GM23338 (cell line): ENCODE results near the gene ERC1. TPM values are rescaled to one million over a fixed set of nuclear protein-coding genes. Genes with fewer than 3 reads are reported as not detected.

ENCODE experiments used
- ATAC-seq: fragments of 200-7000 bp; cut with Tn5 transposase; 3 replicates; pipeline ENCODE4 v1.9.1; 2020
- DNase-seq: peaks from one replicate; pipeline ENCODE4 v3.0.0-alpha.2; 2015; ENCODE audit warnings: low spot score
- H2AFZ ChIP-seq: fragments of 200-600 bp; sonication (generic); 2 replicates; pipeline ENCODE4 v1.8.0; 2016; ENCODE audit warnings: antibody characterized with exemption, mild to moderate bottlenecking, moderate library complexity
- H3F3A ChIP-seq: fragments of 200-600 bp; sonication (generic); replicated peaks from 2 replicates; pipeline ENCODE4 v1.8.0; 2017; ENCODE audit warnings: antibody characterized with exemption, mixed run types, low read depth
- H3K27ac ChIP-seq: fragments of 200-600 bp; sonication (generic); 2 replicates; pipeline ENCODE4 v1.6.1; 2016; ENCODE audit warnings: low read depth
- H3K27me3 ChIP-seq: fragments of 200-600 bp; sonication (generic); 2 replicates; pipeline ENCODE4 v1.8.0; 2016; ENCODE audit warnings: mild to moderate bottlenecking, mixed run types, moderate library complexity; ENCODE audit not compliant: insufficient read depth
- H3K36me3 ChIP-seq: fragments of 200-600 bp; sonication (generic); 2 replicates; pipeline ENCODE4 v1.8.0; 2016; ENCODE audit warnings: mild to moderate bottlenecking; ENCODE audit not compliant: insufficient read depth
- H3K4me1 ChIP-seq: fragments of 200-600 bp; sonication (generic); 2 replicates; pipeline ENCODE4 v1.8.0; 2016; ENCODE audit warnings: mild to moderate bottlenecking, moderate library complexity; ENCODE audit not compliant: insufficient read depth
- H3K4me2 ChIP-seq: fragments of 200-600 bp; sonication (generic); 2 replicates; pipeline ENCODE4 v1.7.1; 2017; ENCODE audit warnings: mixed run types
- H3K4me3 ChIP-seq: fragments of 200-600 bp; sonication (generic); 2 replicates; pipeline ENCODE4 v1.6.1; 2016; ENCODE audit warnings: mixed run types
- H3K79me2 ChIP-seq: fragments of 200-600 bp; sonication (generic); replicated peaks from 2 replicates; pipeline ENCODE4 v1.8.0; 2017; ENCODE audit warnings: mild to moderate bottlenecking; ENCODE audit not compliant: insufficient read depth
- H3K9me2 ChIP-seq: fragments of 200-600 bp; sonication (generic); 2 replicates; pipeline ENCODE4 v1.8.0; 2017; ENCODE audit not compliant: insufficient read depth
- H4K20me1 ChIP-seq: fragments of 200-600 bp; sonication (generic); replicated peaks from 2 replicates; pipeline ENCODE4 v1.8.0; 2017; ENCODE audit warnings: mild to moderate bottlenecking; ENCODE audit not compliant: insufficient read depth
- H3K27ac Mint-ChIP-seq: 2 replicates; pipeline ENCODE4 v1.8.0; 2020; ENCODE audit warnings: inconsistent platforms, mild to moderate bottlenecking, moderate library complexity, mixed read lengths
- H3K27me3 Mint-ChIP-seq: 3 replicates; pipeline ENCODE4 v1.8.0; 2022; ENCODE audit warnings: low read depth, mild to moderate bottlenecking, moderate library complexity, mixed read lengths, inconsistent platforms; ENCODE audit not compliant: insufficient read depth, poor library complexity
- H3K36me3 Mint-ChIP-seq: 3 replicates; pipeline ENCODE4 v1.8.0; 2021; ENCODE audit warnings: low read depth, mild to moderate bottlenecking, inconsistent platforms, moderate library complexity, mixed read lengths
- H3K4me1 Mint-ChIP-seq: 3 replicates; pipeline ENCODE4 v1.8.0; 2020; ENCODE audit warnings: mild to moderate bottlenecking, inconsistent platforms, mixed read lengths
- H3K4me3 Mint-ChIP-seq: 3 replicates; pipeline ENCODE4 v1.8.0; 2021; ENCODE audit warnings: moderate library complexity, mild to moderate bottlenecking, inconsistent platforms, mixed read lengths
- H3K9me3 Mint-ChIP-seq: 3 replicates; pipeline ENCODE4 v1.8.0; 2020; ENCODE audit warnings: moderate library complexity, mild to moderate bottlenecking, inconsistent platforms, mixed read lengths
- CREB1 ChIP-seq: fragments of 250-450 bp; sonication (Bioruptor Pico); IDR thresholded peaks from 2 replicates; pipeline ENCODE4 v1.5.0; 2020; ENCODE audit warnings: low read depth, mild to moderate bottlenecking, moderate library complexity
- EZH2 ChIP-seq: fragments of 200-600 bp; sonication (generic); IDR thresholded peaks from one replicate; pipeline ENCODE4 v1.8.0; 2017; ENCODE audit warnings: antibody characterized with exemption, mild to moderate bottlenecking, low read depth; ENCODE audit not compliant: unreplicated experiment
- EZH2phosphoT487 ChIP-seq: fragments of 200-600 bp; sonication (generic); IDR thresholded peaks from one replicate; pipeline ENCODE4 v1.8.1; 2018; ENCODE audit warnings: antibody characterized with exemption; ENCODE audit not compliant: unreplicated experiment
- JUNB ChIP-seq: IDR thresholded peaks from one replicate; pipeline ENCODE4 v1.6.1; 2016; ENCODE audit warnings: antibody characterized with exemption; ENCODE audit not compliant: unreplicated experiment
- NANOG ChIP-seq: IDR thresholded peaks from 2 replicates; pipeline ENCODE4 v1.6.1; 2016; ENCODE audit warnings: antibody characterized with exemption, borderline replicate concordance
- POLR2AphosphoS5 ChIP-seq: IDR thresholded peaks from 2 replicates; pipeline ENCODE4 v1.6.1; 2016; ENCODE audit warnings: antibody characterized with exemption, low read depth
- STAT1 ChIP-seq: IDR thresholded peaks from one replicate; pipeline ENCODE4 v1.6.1; 2016; ENCODE audit warnings: antibody characterized with exemption; ENCODE audit not compliant: unreplicated experiment
- ZNF114 ChIP-seq: fragments of 250-450 bp; sonication (Bioruptor Pico); IDR thresholded peaks from 2 replicates; pipeline ENCODE4 v1.5.0; 2020; ENCODE audit warnings: mild to moderate bottlenecking, moderate library complexity
- ZNF331 ChIP-seq: fragments of 250-450 bp; sonication (Bioruptor Pico); IDR thresholded peaks from 2 replicates; pipeline ENCODE4 v1.5.0; 2020; ENCODE audit warnings: low read depth, mild to moderate bottlenecking, moderate library complexity
- polyA plus RNA-seq: library from polyadenylated mRNA; unstranded; fragments of >200 nt; fragmentation: Nextera tagmentation; extraction: Ambion mirVana; gene quantifications from 2 replicates; pipeline ENCODE4 v1.2.1, GENCODE V29; 2016
- total RNA-seq: library from RNA; depleted of rRNA; stranded (reverse); fragments of >200 nt; shearing (Covaris generic); gene quantifications from 2 replicates; pipeline ENCODE4 v1.2.3, GENCODE V29; 2014
- TF ChIP-seq, protein P1 (sequence below): fragments of 250-450 bp; sonication (Bioruptor Pico); IDR thresholded peaks from 2 replicates; pipeline ENCODE4 v1.5.0; 2020; ENCODE audit warnings: mild to moderate bottlenecking, moderate library complexity
- TF ChIP-seq, protein P2 (sequence below): IDR thresholded peaks from one replicate; pipeline ENCODE4 v1.6.1; 2018; ENCODE audit warnings: antibody characterized with exemption; ENCODE audit not compliant: unreplicated experiment
- TF ChIP-seq, protein P3 (sequence below): IDR thresholded peaks from 2 replicates; pipeline ENCODE4 v1.6.1; 2016; ENCODE audit warnings: antibody characterized with exemption
- TF ChIP-seq, protein P4 (sequence below), 2 experiments: fragments of 200-600 bp in 1 of 2; sonication (generic) in 1 of 2; conservative IDR thresholded peaks; 2 replicates each; pipeline versions ENCODE4 v1.5.1 to v1.6.1; 2016 to 2017; ENCODE audit warnings: antibody characterized with exemption in 2 of 2, low read depth in 2 of 2, mild to moderate bottlenecking in 2 of 2, moderate library complexity in 1 of 2

The ERC1 gene
- total and polyA plus RNA-seq, 2 experiments from 2014 or later = 28.1 to 35.3 TPM

DNA sequence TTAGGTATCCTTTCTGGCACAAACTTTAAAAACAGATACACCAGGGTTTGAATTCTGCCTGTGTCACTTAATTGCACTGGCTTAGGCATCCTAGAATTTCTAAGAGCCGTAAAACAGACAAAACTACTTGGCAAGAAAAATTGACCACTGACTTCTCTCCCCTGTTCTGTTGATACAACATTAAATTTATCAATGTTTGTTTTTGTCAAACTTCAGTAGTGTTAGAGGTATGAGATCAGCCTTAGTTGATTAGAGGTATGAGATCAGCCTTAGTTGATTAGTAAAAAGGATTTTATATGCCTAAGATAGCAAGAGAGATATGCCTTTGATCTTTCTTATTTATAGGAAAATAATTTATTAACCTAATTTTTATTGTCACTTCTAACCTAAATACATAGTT is 320.1 kb downstream of the ERC1 start:
- Histone ChIP-seq H3K9me2 (no peaks in the 10 kb centered on the region), H3F3A (no peaks in the 10 kb centered on the region), H3K27me3 (no peaks in the 10 kb centered on the region), H2AFZ (no peak overlapping the region), H3K36me3 (peaks cover 4% of the 10 kb centered on the region), H3K79me2 (no peaks in the 10 kb centered on the region), H3K4me1 (no peaks in the 10 kb centered on the region), H4K20me1 (no peaks in the 10 kb centered on the region), H3K4me2 (no peak overlapping the region), H3K4me3 (no peak overlapping the region), H3K27ac (no peak overlapping the region)
- TF ChIP-seq, protein P1, sequence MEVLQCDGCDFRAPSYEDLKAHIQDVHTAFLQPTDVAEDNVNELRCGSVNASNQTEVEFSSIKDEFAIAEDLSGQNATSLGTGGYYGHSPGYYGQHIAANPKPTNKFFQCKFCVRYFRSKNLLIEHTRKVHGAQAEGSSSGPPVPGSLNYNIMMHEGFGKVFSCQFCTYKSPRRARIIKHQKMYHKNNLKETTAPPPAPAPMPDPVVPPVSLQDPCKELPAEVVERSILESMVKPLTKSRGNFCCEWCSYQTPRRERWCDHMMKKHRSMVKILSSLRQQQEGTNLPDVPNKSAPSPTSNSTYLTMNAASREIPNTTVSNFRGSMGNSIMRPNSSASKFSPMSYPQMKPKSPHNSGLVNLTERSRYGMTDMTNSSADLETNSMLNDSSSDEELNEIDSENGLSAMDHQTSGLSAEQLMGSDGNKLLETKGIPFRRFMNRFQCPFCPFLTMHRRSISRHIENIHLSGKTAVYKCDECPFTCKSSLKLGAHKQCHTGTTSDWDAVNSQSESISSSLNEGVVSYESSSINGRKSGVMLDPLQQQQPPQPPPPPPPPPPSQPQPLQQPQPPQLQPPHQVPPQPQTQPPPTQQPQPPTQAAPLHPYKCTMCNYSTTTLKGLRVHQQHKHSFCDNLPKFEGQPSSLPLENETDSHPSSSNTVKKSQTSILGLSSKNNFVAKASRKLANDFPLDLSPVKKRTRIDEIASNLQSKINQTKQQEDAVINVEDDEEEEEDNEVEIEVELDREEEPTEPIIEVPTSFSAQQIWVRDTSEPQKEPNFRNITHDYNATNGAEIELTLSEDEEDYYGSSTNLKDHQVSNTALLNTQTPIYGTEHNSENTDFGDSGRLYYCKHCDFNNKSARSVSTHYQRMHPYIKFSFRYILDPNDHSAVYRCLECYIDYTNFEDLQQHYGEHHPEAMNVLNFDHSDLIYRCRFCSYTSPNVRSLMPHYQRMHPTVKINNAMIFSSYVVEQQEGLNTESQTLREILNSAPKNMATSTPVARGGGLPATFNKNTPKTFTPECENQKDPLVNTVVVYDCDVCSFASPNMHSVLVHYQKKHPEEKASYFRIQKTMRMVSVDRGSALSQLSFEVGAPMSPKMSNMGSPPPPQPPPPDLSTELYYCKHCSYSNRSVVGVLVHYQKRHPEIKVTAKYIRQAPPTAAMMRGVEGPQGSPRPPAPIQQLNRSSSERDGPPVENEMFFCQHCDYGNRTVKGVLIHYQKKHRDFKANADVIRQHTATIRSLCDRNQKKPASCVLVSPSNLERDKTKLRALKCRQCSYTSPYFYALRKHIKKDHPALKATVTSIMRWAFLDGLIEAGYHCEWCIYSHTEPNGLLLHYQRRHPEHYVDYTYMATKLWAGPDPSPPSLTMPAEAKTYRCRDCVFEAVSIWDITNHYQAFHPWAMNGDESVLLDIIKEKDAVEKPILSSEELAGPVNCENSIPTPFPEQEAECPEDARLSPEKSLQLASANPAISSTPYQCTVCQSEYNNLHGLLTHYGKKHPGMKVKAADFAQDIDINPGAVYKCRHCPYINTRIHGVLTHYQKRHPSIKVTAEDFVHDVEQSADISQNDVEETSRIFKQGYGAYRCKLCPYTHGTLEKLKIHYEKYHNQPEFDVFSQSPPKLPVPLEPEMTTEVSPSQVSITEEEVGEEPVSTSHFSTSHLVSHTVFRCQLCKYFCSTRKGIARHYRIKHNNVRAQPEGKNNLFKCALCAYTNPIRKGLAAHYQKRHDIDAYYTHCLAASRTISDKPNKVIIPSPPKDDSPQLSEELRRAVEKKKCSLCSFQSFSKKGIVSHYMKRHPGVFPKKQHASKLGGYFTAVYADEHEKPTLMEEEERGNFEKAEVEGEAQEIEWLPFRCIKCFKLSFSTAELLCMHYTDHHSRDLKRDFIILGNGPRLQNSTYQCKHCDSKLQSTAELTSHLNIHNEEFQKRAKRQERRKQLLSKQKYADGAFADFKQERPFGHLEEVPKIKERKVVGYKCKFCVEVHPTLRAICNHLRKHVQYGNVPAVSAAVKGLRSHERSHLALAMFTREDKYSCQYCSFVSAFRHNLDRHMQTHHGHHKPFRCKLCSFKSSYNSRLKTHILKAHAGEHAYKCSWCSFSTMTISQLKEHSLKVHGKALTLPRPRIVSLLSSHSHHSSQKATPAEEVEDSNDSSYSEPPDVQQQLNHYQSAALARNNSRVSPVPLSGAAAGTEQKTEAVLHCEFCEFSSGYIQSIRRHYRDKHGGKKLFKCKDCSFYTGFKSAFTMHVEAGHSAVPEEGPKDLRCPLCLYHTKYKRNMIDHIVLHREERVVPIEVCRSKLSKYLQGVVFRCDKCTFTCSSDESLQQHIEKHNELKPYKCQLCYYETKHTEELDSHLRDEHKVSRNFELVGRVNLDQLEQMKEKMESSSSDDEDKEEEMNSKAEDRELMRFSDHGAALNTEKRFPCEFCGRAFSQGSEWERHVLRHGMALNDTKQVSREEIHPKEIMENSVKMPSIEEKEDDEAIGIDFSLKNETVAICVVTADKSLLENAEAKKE = no peak
- TF ChIP-seq STAT1 (no peak), EZH2 (no peak), ZNF331 (CRISPR knock-in tag) (no peak), NANOG (no peak), ZNF114 (CRISPR knock-in tag) (no peak), CREB1 (CRISPR knock-in tag) (no peak), POLR2AphosphoS5 (no peak), EZH2phosphoT487 (no peak), JUNB (no peak)
- TF ChIP-seq, protein P2, sequence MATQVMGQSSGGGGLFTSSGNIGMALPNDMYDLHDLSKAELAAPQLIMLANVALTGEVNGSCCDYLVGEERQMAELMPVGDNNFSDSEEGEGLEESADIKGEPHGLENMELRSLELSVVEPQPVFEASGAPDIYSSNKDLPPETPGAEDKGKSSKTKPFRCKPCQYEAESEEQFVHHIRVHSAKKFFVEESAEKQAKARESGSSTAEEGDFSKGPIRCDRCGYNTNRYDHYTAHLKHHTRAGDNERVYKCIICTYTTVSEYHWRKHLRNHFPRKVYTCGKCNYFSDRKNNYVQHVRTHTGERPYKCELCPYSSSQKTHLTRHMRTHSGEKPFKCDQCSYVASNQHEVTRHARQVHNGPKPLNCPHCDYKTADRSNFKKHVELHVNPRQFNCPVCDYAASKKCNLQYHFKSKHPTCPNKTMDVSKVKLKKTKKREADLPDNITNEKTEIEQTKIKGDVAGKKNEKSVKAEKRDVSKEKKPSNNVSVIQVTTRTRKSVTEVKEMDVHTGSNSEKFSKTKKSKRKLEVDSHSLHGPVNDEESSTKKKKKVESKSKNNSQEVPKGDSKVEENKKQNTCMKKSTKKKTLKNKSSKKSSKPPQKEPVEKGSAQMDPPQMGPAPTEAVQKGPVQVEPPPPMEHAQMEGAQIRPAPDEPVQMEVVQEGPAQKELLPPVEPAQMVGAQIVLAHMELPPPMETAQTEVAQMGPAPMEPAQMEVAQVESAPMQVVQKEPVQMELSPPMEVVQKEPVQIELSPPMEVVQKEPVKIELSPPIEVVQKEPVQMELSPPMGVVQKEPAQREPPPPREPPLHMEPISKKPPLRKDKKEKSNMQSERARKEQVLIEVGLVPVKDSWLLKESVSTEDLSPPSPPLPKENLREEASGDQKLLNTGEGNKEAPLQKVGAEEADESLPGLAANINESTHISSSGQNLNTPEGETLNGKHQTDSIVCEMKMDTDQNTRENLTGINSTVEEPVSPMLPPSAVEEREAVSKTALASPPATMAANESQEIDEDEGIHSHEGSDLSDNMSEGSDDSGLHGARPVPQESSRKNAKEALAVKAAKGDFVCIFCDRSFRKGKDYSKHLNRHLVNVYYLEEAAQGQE = no peak
- TF ChIP-seq, protein P3, sequence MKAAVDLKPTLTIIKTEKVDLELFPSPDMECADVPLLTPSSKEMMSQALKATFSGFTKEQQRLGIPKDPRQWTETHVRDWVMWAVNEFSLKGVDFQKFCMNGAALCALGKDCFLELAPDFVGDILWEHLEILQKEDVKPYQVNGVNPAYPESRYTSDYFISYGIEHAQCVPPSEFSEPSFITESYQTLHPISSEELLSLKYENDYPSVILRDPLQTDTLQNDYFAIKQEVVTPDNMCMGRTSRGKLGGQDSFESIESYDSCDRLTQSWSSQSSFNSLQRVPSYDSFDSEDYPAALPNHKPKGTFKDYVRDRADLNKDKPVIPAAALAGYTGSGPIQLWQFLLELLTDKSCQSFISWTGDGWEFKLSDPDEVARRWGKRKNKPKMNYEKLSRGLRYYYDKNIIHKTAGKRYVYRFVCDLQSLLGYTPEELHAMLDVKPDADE = no peak
- TF ChIP-seq, protein P4, sequence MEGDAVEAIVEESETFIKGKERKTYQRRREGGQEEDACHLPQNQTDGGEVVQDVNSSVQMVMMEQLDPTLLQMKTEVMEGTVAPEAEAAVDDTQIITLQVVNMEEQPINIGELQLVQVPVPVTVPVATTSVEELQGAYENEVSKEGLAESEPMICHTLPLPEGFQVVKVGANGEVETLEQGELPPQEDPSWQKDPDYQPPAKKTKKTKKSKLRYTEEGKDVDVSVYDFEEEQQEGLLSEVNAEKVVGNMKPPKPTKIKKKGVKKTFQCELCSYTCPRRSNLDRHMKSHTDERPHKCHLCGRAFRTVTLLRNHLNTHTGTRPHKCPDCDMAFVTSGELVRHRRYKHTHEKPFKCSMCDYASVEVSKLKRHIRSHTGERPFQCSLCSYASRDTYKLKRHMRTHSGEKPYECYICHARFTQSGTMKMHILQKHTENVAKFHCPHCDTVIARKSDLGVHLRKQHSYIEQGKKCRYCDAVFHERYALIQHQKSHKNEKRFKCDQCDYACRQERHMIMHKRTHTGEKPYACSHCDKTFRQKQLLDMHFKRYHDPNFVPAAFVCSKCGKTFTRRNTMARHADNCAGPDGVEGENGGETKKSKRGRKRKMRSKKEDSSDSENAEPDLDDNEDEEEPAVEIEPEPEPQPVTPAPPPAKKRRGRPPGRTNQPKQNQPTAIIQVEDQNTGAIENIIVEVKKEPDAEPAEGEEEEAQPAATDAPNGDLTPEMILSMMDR (conservative IDR thresholded peaks at IDR 0.05; ENCODE audit: low read depth in 2 of 2) = no peak
- Mint-ChIP-seq H3K4me3 (no peak overlapping the region), H3K9me3 (peaks cover 6% of the 10 kb centered on the region; the same call in 1 of the 3 replicates), H3K27me3 (no peaks in the 10 kb centered on the region), H3K27ac (no peak overlapping the region), H3K4me1 (no peaks in the 10 kb centered on the region; the same call in 2 of the 3 replicates), H3K36me3 (peaks cover 15% of the 10 kb centered on the region; the same call in 2 of the 3 replicates)
- DNase-seq = no peak
- no peak for ATAC-seq
